ENCODE results near the gene SFRP4.

- no peak for TF ChIP-seq EZH2phosphoT487 (conservative IDR thresholded peaks at IDR 0.05; ENCODE audit: low read length)
- no peak for TF ChIP-seq CTCF (IDR thresholded peaks at IDR 0.05; ENCODE audit: insufficient read depth, low read length, poor library complexity, severe bottlenecking)
Measured at GRCh38 chr7:37918526-37918925, 1.9 kb upstream of the SFRP4 start.
